DMS 273 (cell line): ENCODE data around the gene BTBD19.
"Not testable (repeated sequence)": the region's sequence is repeated elsewhere in the genome, so short reads cannot be mapped to it uniquely, and the experiment has no call there.

Source experiments
- DNase-seq: peaks from one replicate; lab custom pipeline; 2025; ENCODE audit not compliant: unreplicated experiment; lab: John Stamatoyannopoulos, UW

Gene BTBD19

DNA sequence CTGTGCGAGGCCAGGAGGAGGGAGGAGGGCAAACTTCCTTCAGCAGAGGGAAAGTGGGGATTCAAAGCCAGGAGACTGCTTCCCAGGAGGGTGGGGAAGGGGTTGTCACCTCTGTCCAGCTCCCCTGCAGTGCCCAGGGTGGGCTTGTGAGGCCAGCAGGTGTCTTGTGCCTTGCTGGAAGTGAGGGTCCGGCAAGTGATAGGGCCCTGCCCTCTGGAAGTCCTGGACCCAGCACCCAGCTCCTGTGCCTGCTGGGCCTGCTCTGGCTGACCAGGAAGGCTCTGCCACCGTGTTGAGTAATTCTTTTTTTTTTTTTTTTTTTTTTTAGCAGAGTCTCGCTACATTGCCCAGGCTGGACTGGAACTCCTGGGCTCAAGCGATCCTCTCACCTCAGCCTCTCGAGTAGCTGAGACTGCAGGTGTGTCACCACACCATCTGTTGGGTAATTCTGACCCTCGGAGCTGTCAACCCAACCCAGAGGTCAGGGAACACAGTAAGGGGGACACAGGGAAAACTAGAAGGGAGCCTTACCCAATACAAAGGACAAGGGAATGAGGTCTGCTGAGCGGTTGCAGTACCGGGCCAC lies 21.4 kb upstream of the BTBD19 start:
- DNase-seq = no peak

DNA sequence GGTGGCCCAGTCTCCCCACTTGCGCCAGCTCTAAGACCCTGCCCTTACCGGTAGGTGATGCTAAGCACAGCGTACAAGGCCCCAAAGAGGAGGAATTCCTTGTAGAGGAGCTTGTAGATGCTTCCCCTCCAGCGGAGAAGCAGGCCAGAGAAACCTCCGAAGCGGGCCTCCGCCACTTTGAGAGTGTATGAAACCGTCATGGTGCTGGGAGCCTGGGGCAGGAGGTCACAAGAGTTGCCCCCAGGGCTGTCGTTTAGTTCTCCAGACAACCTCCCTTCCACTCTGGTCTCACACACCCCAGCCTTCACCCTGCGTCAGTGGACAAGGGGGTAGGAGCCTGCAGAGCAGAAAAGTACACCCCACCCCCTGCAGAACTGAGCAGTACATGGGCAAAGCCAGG lies 20.8 kb upstream of the BTBD19 start:
- DNase-seq = no peak

DNA sequence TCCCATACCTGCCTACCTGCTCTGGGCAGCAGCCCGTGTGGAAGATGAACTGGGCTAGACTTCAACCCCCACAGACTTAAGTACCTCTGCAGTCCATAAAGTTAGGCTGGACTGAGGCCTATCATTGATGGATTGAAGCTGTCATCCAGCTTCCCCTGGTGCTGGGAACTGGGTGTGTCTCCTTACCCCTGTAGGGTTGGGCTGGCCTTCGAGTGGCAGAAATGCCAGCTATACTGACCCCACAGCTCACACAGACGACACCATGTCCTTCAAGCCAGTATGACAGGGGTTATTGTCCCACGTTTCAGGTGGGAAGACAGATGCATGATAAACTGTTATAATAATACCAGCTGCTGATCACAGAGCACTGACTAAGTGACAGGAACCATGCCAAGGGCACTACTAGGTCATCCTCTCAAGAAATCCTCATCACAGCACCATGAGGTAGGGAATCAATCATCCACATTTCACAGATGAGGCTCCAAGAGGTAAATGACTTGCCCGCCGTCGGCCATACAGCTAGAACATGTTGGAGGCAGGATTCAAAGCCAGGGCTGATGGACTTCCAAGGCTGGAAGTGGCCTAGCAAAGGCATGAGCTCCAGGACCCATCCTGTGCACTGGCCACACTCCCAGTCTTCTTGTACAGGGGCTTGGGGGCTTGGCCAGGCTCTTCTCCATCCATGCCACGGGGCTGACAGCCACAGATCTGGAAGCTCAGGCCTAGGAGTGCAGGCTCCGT lies 20.0 kb upstream of the BTBD19 start, which contains the start of gene BEST4:
TSS of gene BEST4 (minus strand) at position 51 of the 741 bp plus-strand sequence. CDS start 465 bp downstream, outside the sequence.
- DNase-seq = no peak

DNA sequence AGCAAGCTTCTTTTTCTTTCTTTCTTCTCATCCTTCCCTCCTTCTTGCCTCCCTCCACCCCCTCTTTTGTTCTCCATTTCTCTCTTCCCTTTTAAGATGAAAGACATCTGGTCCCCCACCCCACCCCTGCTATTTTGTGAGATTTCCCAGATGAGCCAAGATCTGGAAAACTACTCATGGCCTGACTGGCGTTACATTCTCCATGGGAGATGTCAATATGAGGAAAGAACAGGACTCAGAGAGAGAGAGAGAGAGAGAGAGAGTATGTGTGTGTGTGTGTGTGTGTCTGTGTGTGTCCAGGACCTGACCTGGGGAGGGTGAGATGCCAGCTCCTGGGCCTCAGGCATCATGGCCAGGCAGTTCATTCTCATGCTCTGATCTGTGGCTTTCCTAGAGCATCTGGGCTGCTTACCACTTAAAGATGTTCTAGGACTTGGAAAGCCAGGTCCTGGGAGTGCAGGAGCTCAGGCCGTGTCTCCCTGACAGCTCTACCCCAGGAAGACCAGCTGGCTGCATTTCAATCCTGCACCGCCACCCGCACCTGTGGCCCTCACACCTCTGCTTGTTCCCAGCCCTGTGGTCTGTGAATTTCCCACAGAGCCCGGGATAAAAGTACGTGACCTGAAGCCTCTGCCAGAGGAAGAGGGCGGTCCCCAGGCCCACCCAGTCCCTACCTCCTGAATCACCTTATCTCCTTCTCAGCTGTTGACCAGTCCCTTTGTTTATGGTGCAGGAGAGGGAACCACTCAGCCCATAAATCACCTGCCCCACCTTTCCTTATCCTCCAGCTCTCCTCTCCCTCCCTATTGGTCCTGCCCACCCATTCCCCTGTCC lies 17.1 kb upstream of the BTBD19 start:
- no peak for DNase-seq

DNA sequence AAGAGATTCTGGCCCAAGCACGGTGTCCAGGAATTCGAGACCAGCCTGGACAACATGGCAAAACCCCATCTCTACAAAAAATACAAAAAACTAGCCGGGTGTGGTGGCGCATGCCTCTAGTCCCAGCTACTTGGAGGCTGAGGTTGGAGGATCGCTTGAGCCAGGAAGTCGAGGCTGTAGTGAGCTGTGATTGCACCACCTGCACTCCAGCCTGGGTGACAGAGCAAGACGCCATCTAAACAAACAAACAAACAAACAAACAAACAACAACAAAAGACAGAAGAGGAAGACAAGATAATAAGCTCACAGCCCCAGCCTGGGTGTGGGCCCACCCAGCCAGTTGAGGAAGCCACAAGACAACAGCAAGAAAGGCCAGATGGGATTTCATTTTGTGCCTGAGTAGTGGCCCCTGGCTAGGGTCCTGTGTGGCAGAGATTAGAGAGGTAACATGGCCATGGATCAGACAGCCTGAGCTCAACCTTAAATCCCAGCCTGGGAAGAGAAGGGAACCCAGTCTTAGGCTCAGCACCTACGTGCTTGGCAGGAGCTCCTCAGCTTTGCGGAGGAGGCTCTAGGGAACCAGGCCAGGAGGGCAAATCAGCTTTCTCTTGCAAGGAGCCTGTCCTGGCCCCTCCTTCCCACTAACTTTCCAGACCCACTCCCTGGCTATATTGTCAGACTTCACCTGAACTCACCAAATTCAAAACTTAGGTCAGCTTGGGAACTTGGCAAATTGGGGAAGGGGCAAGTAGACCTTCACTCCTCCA lies 15.4 kb upstream of the BTBD19 start:
- no peak for DNase-seq

DNA sequence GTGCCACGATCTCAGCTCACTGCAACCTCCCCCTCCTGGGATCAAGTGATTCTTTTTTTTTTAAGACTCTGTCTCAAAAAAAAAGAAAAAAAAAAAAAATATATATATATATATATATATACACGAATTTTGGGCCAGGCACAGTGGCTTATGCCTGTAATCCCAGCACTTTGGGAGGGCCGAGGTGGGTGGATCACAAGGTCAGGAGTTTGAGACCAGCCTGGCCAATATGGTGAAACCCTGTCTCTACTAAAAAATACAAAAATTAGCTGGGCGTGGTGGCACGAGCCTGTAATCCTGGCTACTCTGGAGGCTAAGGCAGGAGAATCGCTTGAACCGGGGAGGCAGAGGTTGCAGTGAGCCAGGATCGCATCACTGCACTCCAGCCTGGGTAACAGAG lies 10.4 kb upstream of the BTBD19 start:
- DNase-seq = not testable (repeated sequence)

DNA sequence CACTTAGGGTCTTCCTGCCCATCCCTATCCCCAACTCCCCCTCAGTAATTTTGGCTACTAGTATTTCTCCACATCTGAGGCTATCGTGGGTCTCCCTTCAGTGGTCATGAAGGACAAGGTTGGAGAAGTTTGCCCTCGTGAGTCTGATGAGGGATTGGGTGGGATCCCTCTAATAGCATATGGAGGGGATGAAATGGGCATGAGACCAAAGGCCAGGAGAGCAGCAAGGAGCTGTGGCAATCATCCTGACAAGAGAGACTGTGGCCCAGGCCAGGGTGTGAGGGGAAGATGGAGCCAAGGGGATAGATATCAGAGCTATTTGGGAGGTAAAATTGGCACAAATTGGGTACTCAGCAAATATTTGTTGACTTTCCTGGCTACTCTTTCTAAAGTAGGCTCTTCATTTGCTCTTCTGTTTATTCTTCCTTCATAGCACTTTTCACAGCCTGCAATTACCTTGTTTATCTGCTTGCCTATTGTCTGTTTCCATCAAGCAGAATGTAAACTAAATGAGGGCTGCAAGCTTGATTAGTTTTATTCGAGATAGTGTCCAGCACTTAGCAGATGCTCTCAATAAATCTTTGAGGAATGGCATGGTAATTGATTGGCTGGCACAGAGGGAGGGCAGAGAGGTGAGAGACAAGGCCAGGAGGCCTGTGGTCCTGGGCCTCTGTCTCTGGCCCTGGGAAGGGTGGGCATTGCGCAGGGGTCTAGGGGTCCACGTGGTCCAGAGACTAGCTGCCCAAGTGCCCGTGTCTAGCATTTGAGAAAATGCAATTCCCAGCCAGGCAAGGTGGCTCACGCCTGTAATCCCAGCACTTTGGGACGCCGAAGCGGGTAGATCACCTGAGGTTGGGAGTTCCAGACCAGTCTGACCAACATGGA lies 9.6 kb upstream of the BTBD19 start:
- no peak for DNase-seq

DNA sequence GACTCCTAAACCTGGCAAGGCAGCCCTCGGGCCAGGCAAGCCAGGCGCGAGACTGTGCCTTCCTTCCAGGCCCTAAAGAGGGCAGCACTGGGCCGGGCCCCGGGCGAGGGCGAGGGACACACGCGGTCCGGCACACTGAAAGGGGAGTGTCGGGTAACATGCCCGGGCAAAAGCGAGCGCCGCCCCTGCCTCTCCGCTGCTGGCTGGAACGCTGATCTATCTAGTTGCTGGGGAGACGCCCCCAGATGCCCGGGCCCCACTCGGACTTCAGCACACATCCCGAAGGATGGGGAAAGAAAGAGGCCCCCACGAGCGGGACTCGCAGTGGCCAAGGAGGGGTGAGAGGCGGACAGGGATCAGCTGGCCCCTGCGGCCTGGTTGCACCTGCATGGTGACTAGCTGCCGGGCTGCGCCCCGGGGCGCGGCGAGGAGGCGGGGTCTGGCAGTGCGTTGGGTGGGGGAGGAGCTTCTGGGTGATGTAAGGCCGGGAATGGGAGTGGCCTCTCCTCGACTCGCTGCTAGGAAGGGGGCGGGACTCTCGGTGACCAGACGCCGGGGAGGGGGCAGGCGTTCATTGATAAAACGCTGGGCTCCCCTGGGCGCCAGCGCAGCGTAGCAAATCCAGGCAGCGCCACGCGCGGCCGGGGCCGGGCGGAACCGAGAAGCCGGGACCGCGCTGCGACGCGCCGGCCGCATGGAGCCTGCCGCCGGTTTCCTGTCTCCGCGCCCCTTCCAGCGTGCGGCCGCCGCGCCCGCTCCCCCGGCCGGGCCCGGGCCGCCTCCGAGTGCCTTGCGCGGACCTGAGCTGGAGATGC lies 8.3 kb upstream of the BTBD19 start, which contains the start of gene PLK3:
TSS of gene PLK3 (plus strand) at position 608 of the 815 bp plus-strand sequence. CDS start at position 695, 87 bp downstream.
- peak; percentile 98 for DNase-seq

DNA sequence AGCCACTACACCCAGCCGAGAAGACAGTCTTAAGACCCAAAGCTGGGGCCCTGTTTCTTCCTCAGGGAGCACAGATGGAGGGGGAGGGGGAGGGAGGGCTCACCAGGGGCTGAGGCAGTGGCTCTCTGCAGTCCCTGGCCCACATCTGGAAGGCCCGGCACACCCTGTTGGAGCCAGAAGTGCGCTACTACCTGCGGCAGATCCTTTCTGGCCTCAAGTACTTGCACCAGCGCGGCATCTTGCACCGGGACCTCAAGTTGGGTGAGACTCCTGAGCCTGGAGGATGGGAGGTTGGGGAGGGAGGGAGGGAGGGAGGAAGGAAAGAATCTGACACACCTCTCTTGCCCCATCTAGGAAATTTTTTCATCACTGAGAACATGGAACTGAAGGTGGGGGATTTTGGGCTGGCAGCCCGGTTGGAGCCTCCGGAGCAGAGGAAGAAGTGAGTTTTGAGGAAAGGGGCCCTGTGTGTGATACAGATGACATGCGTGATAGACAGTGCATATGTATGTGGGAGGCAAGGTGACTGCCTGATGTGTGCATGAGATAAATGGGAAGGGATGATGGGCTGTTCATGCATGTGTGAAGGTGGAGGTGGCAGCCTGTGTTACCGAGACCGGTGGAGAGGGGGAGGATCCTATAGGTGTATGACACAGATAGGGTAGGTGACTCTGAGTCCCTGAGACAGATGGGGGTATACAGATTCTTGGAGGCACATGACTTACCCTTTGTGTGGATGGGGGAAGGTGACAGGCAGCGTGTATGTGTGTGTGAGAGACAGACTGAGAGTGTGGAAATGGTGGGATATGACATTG lies 6.6 kb upstream of the BTBD19 start:
- peak; percentile 47 for DNase-seq

DNA sequence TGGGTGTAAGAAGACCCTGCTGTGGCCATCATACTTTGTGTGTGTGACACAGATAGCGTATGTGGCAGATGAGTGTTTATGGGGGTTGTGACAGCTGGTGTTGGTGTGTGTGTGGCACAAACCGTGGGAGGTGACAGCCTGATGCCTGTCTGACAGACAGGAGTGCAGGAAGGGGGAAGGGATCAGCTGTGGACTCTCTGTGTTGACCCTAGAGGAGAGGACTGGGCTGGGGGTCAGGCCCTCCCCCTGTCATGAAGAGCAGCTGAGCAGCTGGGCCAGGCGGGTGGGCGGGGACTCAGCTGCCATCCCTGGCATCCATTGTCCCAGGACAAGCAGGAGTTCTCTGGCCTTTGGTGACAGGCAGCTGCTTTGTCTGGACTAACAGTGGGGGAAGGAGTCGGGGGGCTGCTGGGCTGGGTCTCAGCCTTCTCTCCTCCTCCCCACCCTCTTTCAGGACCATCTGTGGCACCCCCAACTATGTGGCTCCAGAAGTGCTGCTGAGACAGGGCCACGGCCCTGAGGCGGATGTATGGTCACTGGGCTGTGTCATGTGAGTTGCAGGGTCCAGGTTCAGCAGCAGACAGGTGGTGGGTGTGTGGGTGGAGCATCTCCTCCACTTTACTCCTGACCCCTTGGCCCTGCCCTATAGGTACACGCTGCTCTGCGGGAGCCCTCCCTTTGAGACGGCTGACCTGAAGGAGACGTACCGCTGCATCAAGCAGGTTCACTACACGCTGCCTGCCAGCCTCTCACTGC lies 5.8 kb upstream of the BTBD19 start:
- no peak for DNase-seq

DNA sequence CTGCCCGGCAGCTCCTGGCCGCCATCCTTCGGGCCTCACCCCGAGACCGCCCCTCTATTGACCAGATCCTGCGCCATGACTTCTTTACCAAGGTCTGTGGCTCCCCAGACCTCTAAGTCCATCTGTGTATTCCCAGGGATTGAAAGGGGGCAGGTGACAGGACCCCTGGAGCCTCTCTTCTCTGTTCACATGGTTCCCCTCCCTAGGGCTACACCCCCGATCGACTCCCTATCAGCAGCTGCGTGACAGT lies 5.3 kb upstream of the BTBD19 start:
- no peak for DNase-seq

DNA sequence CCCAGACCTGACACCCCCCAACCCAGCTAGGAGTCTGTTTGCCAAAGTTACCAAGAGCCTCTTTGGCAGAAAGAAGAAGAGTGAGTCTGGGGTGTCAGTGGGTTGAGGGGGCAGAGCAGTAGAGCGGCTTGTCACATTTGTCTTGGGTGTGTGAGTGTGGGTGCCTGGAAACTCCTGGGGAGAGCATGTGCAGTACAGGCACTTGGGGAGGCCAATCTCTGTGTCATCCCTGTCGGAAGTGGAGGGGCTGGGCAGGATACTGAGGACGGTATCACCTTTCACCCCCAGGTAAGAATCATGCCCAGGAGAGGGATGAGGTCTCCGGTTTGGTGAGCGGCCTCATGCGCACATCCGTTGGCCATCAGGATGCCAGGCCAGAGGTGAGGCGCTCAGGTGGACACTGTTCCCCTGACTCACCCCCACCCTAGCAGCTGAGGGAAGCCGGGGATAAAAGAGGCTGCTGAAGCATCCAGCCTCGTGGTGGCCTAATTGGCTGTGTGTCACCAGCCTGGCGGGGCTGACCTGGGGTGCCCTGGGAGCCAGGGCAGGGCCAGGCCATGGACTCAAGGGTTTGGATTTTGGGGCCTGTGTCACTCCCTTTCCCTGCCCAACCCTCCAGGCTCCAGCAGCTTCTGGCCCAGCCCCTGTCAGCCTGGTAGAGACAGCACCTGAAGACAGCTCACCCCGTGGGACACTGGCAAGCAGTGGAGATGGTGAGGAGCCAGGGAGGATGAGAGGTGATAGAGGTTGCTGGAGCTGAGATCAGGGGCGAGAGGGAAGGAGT lies 4.8 kb upstream of the BTBD19 start:
- DNase-seq = no peak

DNA sequence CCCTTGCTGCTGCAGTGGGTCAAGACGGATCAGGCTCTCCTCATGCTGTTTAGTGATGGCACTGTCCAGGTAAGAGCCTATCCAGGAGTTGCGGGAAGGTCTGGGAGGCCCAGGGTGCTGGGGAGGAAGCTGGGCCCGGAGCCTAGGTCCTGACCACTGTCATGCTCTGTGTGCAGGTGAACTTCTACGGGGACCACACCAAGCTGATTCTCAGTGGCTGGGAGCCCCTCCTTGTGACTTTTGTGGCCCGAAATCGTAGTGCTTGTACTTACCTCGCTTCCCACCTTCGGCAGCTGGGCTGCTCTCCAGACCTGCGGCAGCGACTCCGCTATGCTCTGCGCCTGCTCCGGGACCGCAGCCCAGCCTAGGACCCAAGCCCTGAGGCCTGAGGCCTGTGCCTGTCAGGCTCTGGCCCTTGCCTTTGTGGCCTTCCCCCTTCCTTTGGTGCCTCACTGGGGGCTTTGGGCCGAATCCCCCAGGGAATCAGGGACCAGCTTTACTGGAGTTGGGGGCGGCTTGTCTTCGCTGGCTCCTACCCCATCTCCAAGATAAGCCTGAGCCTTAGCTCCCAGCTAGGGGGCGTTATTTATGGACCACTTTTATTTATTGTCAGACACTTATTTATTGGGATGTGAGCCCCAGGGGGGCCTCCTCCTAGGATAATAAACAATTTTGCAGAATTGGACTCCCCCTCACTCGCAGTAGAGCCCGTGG lies 2.9 kb upstream of the BTBD19 start:
- no peak for DNase-seq

DNA sequence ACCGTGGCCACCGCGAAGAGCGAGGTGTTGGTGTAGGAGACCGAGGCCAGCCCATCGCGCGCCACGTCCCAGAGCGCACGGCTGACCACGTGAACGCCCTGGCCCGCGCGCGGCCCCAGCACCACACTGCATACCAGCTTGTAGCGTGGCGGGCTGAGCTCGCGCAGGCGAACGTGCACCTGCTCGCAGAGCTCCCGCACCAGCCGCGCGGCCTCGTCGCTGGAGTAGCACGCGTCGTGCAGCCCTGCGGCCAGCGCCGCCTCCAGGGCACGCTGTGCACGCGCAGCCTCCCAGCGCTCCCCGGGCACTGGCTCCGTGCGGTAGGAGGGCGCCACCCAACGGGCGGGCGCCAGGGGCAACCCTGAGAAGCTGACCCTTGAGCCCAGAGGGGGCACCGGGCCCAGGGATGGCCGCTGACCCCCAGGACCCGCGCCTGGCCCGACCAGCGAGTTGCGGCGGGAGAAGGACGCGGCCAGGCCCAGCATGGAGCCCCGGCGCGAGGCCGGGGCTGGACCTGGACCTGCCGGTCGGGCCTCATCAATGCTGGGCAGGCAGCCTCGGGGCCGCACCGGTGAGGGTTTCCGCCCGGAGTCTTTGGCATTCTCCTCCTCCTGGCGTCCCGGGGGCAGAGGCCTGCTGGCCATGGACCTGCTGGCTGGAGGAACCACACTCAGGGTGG lies 2.2 kb upstream of the BTBD19 start:
- no peak for DNase-seq

DNA sequence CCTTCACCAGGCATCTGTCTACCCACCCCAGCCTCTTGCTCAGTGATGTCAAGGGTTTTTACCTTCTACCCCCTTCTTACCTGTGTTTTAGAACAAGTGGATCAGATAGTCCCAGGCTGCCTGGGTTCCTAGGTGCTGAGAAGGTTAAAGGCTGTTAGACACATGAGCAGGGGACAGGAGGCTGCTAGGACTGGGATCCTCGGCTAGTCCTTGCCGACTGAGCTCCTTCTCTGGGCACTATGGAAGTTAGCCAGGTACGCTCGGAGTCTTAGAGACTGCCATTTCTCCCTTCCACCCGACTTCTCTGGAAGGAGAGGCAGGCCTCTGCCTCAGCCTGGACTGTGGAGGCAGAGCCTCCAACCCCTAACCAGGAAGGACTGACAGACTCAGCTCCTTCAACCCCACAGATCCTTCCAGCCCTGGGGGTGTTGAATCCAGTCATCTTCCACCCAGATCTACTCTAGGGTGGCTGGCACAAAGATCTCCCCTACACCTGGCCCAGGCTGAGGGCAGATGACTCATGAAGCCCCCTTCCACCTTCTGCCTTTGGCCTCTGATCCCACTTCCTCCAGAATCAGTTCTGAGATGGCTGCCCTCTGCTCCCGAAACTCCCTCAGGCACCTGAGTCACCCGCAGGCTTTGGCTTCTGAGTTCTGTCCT lies 1.5 kb upstream of the BTBD19 start, which contains the start of gene DYNLT4:
TSS of gene DYNLT4 (minus strand) at position 648 of the 660 bp plus-strand sequence. CDS start 683 bp downstream, outside the sequence.
- no peak for DNase-seq
